ENCODE results near the gene BAG3. TPM values are rescaled to one million over a fixed set of nuclear protein-coding genes. Genes with fewer than 3 reads are reported as not detected.
"Not testable (repeated sequence)": the region's sequence is repeated elsewhere in the genome, so short reads cannot be mapped to it uniquely, and the experiment has no call there.

Gene BAG3
- total and polyA plus RNA-seq, 4 donors = 16.8 to 44.8 (median 35.1) TPM

- H3K4me1 ChIP-seq (ENCODE audit: control insufficient read depth in 5 of 5, insufficient read depth in 5 of 5, low read length in 5 of 5) = no peaks in the 10 kb centered on the region
- 89 to 93% methylated on average over 6 of the region's 6 CpGs for WGBS, 2 donors
- no peak overlapping the region for H3K9ac ChIP-seq (ENCODE audit: insufficient read depth in 1 of 2, low read length in 2 of 2)
- no peak overlapping the region for H3K27ac ChIP-seq (ENCODE audit: low read depth in 1 of 2, low read length in 1 of 2)
- H3K27me3 ChIP-seq (ENCODE audit: control insufficient read depth in 3 of 3, insufficient read depth in 3 of 3, low read length in 2 of 3) = peaks cover 0 to 3% (median 0%) of the 10 kb centered on the region in 3 donors
- H3K9me3 ChIP-seq (ENCODE audit: control insufficient read depth in 4 of 4, insufficient read depth in 3 of 4, low read length in 3 of 4) = no peaks in the 10 kb centered on the region
- no peaks in the 10 kb centered on the region for H3K36me3 ChIP-seq (ENCODE audit: control insufficient read depth in 4 of 4, insufficient read depth in 4 of 4, low read length in 4 of 4)
- TF ChIP-seq CTCF (IDR thresholded peaks at IDR 0.05; ENCODE audit: control extremely low read depth, extremely low read depth) = no peak
- ATAC-seq (ENCODE audit: insufficient read depth, low FRiP score) (no peak), DNase-seq (no peak)
- H3K4me3 ChIP-seq = no peak overlapping the region
Measured at GRCh38 chr10:119613741-119614140, 37.4 kb upstream of the BAG3 start.

DNA sequence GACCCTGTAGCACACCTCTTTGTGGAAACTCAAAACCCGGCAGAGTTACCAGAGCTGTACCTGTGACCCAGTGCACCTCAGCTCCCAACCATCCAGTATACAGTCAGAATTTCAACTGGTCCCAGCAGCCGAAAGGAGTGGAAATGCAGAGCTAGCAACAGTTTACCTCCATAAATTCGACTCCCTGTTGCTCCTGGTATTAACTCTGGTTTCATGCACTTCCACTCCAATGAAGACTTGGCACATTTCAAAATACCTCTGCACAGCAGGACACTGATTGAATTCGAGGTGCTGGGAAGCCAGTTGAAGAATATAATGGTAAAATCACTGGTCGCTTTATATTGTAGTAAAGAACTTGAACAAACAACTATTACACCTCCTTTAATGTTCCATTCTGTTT is 36.5 kb upstream of the BAG3 start:
- Histone ChIP-seq H3K4me1 (ENCODE audit: control insufficient read depth in 5 of 5, insufficient read depth in 5 of 5, low read length in 5 of 5) (no peaks in the 10 kb centered on the region), H3K9ac (ENCODE audit: insufficient read depth in 1 of 2, low read length in 2 of 2) (no peak overlapping the region)
- WGBS, 2 donors = 88 to 95% methylated on average over 5 of the region's 5 CpGs

DNA sequence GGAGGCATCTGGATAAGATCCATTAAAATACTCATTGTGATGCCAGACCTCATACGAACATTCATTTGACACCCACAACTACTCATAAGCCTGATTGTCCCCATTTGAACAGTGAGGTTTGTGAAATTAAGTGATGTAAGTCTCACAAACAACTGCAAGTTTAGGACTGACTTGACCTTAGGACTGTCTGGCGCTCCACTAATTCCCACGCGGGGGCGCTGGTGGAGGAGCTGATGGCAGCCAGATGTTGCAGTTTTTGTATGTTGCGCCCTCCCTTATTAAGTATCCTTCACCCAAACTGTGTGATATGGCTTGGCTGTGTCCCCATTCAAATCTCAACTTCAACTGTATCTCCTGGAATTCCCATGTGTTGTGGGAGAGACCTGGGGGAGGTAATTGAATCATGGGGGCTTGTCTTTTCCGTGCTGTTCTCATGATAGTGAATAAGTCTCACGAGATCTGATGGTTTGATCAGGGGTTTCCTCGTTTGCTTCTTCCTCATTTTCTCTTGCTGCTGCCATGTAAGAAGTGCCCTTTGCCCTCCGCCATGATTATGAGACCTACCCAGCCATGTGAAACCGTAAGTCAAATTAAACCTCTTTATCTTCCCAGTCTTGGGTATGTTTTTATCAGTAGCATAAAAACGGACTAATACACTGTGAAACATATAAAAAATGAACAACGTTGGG is 34.2 kb upstream of the BAG3 start:
- H3K36me3 ChIP-seq (ENCODE audit: control insufficient read depth in 4 of 4, insufficient read depth in 4 of 4, low read length in 4 of 4) = no peaks in the 10 kb centered on the region
- H3K27me3 ChIP-seq (ENCODE audit: control insufficient read depth in 3 of 3, insufficient read depth in 3 of 3, low read length in 2 of 3) = no peaks in the 10 kb centered on the region
- no peaks in the 10 kb centered on the region for H3K9me3 ChIP-seq (ENCODE audit: control insufficient read depth in 4 of 4, insufficient read depth in 3 of 4, low read length in 3 of 4)
- H3K4me3 ChIP-seq = no peak overlapping the region
- DNase-seq = no peak
- no peaks in the 10 kb centered on the region for H3K4me1 ChIP-seq (ENCODE audit: control insufficient read depth in 5 of 5, insufficient read depth in 5 of 5, low read length in 5 of 5)
- no peak overlapping the region for H3K9ac ChIP-seq (ENCODE audit: insufficient read depth in 1 of 2, low read length in 2 of 2)
- ATAC-seq (ENCODE audit: insufficient read depth, low FRiP score) = no peak
- H3K27ac ChIP-seq (ENCODE audit: low read depth in 1 of 2, low read length in 1 of 2) = no peak overlapping the region
- 78 to 84% methylated on average over 13 of the region's 13 CpGs for WGBS, 2 donors
- no peak for TF ChIP-seq CTCF (IDR thresholded peaks at IDR 0.05; ENCODE audit: control extremely low read depth, extremely low read depth)

More for the DNA sequence above, 36.5 kb upstream of the BAG3 start:
- no peaks in the 10 kb centered on the region for H3K9me3 ChIP-seq (ENCODE audit: control insufficient read depth in 4 of 4, insufficient read depth in 3 of 4, low read length in 3 of 4)
- no peaks in the 10 kb centered on the region for H3K27me3 ChIP-seq (ENCODE audit: control insufficient read depth in 3 of 3, insufficient read depth in 3 of 3, low read length in 2 of 3)
- ATAC-seq (ENCODE audit: insufficient read depth, low FRiP score) (no peak), DNase-seq (no peak)
- TF ChIP-seq CTCF (IDR thresholded peaks at IDR 0.05; ENCODE audit: control extremely low read depth, extremely low read depth) = no peak
- no peak overlapping the region for H3K27ac ChIP-seq (ENCODE audit: low read depth in 1 of 2, low read length in 1 of 2)
- no peaks in the 10 kb centered on the region for H3K36me3 ChIP-seq (ENCODE audit: control insufficient read depth in 4 of 4, insufficient read depth in 4 of 4, low read length in 4 of 4)
- H3K4me3 ChIP-seq = no peak overlapping the region

DNA sequence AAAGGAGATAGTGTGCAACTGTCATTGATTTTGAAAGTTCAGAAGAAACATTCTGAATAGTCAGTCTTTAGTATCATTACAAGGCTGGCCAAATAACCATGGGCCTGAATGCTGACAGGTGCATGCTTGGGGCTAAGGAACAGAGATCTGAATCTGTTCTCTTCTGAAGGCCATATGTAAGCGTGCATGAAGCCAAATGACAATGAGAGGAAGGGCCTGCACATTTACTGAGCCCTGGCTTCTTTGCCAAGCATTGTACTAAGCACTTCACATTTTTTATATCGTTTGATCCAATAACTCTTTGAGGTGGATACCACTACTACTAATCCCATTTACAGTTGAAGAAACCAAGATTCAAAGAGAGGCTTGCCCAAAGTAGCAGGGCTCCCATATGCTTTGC is 32.0 kb upstream of the BAG3 start:
- ATAC-seq (ENCODE audit: insufficient read depth, low FRiP score) = no peak
- TF ChIP-seq CTCF (IDR thresholded peaks at IDR 0.05; ENCODE audit: control extremely low read depth, extremely low read depth) = no peak
- 73 to 78% methylated on average over 2 of the region's 2 CpGs for WGBS, 2 donors

GRCh38 chr10:119619811-119620210 is 31.4 kb upstream of the BAG3 start:
- H3K4me1 ChIP-seq (ENCODE audit: control insufficient read depth in 5 of 5, insufficient read depth in 5 of 5, low read length in 5 of 5); DNase-seq; ATAC-seq (ENCODE audit: insufficient read depth, low FRiP score); H3K9me3 ChIP-seq (ENCODE audit: control insufficient read depth in 4 of 4, insufficient read depth in 3 of 4, low read length in 3 of 4); H3K9ac ChIP-seq (ENCODE audit: insufficient read depth in 1 of 2, low read length in 2 of 2); H3K4me3 ChIP-seq; H3K36me3 ChIP-seq (ENCODE audit: control insufficient read depth in 4 of 4, insufficient read depth in 4 of 4, low read length in 4 of 4); H3K27me3 ChIP-seq (ENCODE audit: control insufficient read depth in 3 of 3, insufficient read depth in 3 of 3, low read length in 2 of 3); H3K27ac ChIP-seq (ENCODE audit: low read depth in 1 of 2, low read length in 1 of 2): not testable (repeated sequence)
- 97% methylated on average over 7 to 8 of the region's 8 CpGs for WGBS, 2 donors

More for the DNA sequence above, 32.0 kb upstream of the BAG3 start:
- H3K4me1 ChIP-seq (ENCODE audit: control insufficient read depth in 5 of 5, insufficient read depth in 5 of 5, low read length in 5 of 5) = no peaks in the 10 kb centered on the region
- no peaks in the 10 kb centered on the region for H3K9me3 ChIP-seq (ENCODE audit: control insufficient read depth in 4 of 4, insufficient read depth in 3 of 4, low read length in 3 of 4)
- no peak overlapping the region for H3K4me3 ChIP-seq
- no peaks in the 10 kb centered on the region for H3K27me3 ChIP-seq (ENCODE audit: control insufficient read depth in 3 of 3, insufficient read depth in 3 of 3, low read length in 2 of 3)
- H3K9ac ChIP-seq (ENCODE audit: insufficient read depth in 1 of 2, low read length in 2 of 2) = no peak overlapping the region
- H3K27ac ChIP-seq (ENCODE audit: low read depth in 1 of 2, low read length in 1 of 2) = no peak overlapping the region
- H3K36me3 ChIP-seq (ENCODE audit: control insufficient read depth in 4 of 4, insufficient read depth in 4 of 4, low read length in 4 of 4) = no peaks in the 10 kb centered on the region
- no peak for DNase-seq
